Caco-2 (cell line): ENCODE results near the gene CSF2RB. TPM values are rescaled to one million over a fixed set of nuclear protein-coding genes. Genes with fewer than 3 reads are reported as not detected.

Source experiments
- BruUV-seq: library from RNA; stranded (reverse); fragments of 400-500 nt; replicated peaks from 2 replicates; lab custom pipeline; 2021; lab: Mats Ljungman, UMichigan
- CTCF ChIA-PET: fragments of 300-600 bp; sonication (Branson Sonifier 250); formaldehyde crosslinking; loops from one replicate; lab custom pipeline; 2022; ENCODE audit warnings: antibody characterized with exemption; lab: Charles Lee
- POLR2A ChIA-PET: fragments of 300-600 bp; sonication (Branson Sonifier 250); formaldehyde crosslinking; loops from one replicate; lab custom pipeline; 2022; ENCODE audit warnings: antibody characterized with exemption; lab: Charles Lee
- DNase-seq, 2 experiments: peaks; one replicate each; pipeline versions ENCODE4 v3.0.0 to v3.0.0-alpha.2; 2020 to 2022
- H3K27me3 ChIP-seq: replicated peaks from 2 replicates; pipeline ENCODE4 v1.6.0; 2011; ENCODE audit warnings: low read length; ENCODE audit not compliant: control insufficient read depth, insufficient read depth
- H3K36me3 ChIP-seq: 2 replicates; pipeline ENCODE4 v1.5.1; 2011; ENCODE audit warnings: low read length; ENCODE audit not compliant: control insufficient read depth, insufficient read depth
- H3K4me1 ChIP-seq: fragments of 250-450 bp; sonication (Bioruptor Pico); 2 replicates; pipeline ENCODE4 v1.5.1; 2020; ENCODE audit warnings: mild to moderate bottlenecking
- H3K4me3 ChIP-seq: 2 replicates; pipeline ENCODE4 v1.5.1; 2011; ENCODE audit warnings: low read depth, mild to moderate bottlenecking, control low read depth, low read length
- H3K9me3 ChIP-seq: fragments of 250-450 bp; sonication (Bioruptor Pico); 2 replicates; pipeline ENCODE4 v1.5.1; 2020; ENCODE audit warnings: mild to moderate bottlenecking, moderate library complexity
- H3K27ac Mint-ChIP-seq: one replicate; pipeline ENCODE4 v1.8.0; 2022; ENCODE audit warnings: mixed read lengths; ENCODE audit not compliant: unreplicated experiment
- H3K27me3 Mint-ChIP-seq: one replicate; pipeline ENCODE4 v1.8.0; 2022; ENCODE audit warnings: mixed read lengths; ENCODE audit not compliant: insufficient read depth, unreplicated experiment
- H3K36me3 Mint-ChIP-seq: one replicate; pipeline ENCODE4 v1.8.0; 2022; ENCODE audit warnings: mild to moderate bottlenecking, mixed read lengths; ENCODE audit not compliant: insufficient read depth, unreplicated experiment
- H3K4me1 Mint-ChIP-seq: one replicate; pipeline ENCODE4 v1.8.0; 2022; ENCODE audit warnings: low read depth, mixed read lengths; ENCODE audit not compliant: unreplicated experiment
- H3K4me3 Mint-ChIP-seq: one replicate; pipeline ENCODE4 v1.8.0; 2022; ENCODE audit warnings: mild to moderate bottlenecking, moderate library complexity, mixed read lengths; ENCODE audit not compliant: unreplicated experiment
- H3K9me3 Mint-ChIP-seq: one replicate; pipeline ENCODE4 v1.8.0; 2022; ENCODE audit warnings: mixed read lengths; ENCODE audit not compliant: unreplicated experiment
- CTCF ChIP-seq, 2 experiments: fragments of 200-600 bp in 1 of 2; IDR thresholded peaks; 1 replicate in 1 of 2; 2 replicates in 1 of 2; pipeline versions ENCODE4 v1.5.1 to v1.8.0; 2011 to 2022; ENCODE audit warnings: antibody characterized with exemption in 1 of 2, control low read depth in 1 of 2, inconsistent platforms in 1 of 2, low read depth in 1 of 2, low read length in 1 of 2, mild to moderate bottlenecking in 1 of 2, moderate library complexity in 1 of 2; ENCODE audit not compliant: insufficient read depth in 1 of 2, severe bottlenecking in 1 of 2, unreplicated experiment in 1 of 2
- intact Hi-C: fragments of 100-400 bp; cut with micrococcal nuclease; formaldehyde crosslinking; loops from one replicate; pipeline ENCODE4 v1.10.0; 2022; ENCODE audit not compliant: unreplicated experiment
- total RNA-seq: library from RNA; stranded (reverse); gene quantifications from 2 replicates; pipeline ENCODE4 v1.2.3, GENCODE V29; 2022

The CSF2RB gene
- total RNA-seq, 1 experiment from 2014 or later = not detected

DNA sequence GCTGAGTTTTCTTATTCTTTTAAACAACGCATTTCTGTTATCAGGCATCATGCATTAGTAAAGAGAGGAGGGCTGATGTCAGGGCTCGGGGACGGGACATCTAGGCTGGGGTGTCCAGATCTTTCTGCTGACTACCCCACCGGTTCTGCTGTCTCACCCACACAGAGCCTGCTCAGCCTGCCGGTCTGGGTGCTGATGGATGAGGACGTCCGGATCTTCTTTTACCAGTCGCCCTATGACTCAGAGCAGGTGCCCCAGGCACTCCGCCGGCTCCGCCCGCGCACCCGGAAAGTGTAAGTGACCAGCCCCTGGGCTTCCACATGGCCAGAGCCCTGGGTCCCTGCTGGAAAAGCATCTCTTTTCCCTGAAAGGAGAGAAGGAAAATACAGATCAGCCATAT, 43.2 kb upstream of the CSF2RB start:
- Mint-ChIP-seq H3K4me3 (no peak overlapping the region), H3K27ac (no peak overlapping the region)

DNA sequence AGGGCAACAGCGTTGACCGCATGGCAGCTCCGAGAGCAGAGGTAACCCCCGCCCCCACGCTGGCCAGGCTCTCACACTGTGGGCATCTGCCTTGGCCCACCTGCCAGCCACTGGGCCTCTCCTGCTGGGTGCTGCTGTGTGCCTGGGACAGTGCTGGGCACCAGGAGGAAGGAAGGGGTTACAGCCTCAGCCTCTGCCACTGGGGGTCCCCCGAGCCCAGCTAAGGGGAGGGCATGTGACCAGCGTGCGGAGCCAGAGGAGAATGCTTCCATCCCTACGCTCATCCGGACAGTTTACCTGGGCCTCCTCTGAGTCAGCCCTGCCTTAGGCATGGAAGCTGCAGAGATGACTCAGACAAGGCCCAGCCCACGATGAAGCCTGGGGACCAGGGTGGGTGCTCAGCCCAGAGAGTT, 41.8 kb upstream of the CSF2RB start:
- Histone ChIP-seq H3K4me1 (no peaks in the 10 kb centered on the region), H3K9me3 (no peaks in the 10 kb centered on the region), H3K4me3 (no peak overlapping the region), H3K36me3 (no peaks in the 10 kb centered on the region), H3K27me3 (no peaks in the 10 kb centered on the region)
- H3K4me3 Mint-ChIP-seq = no peak overlapping the region
- BruUV-seq = no TSS peak
- intact Hi-C loops = no loop called here
- H3K27me3 Mint-ChIP-seq = peaks cover 7% of the 10 kb centered on the region
- ChIA-PET CTCF (no interaction called here), POLR2A (no interaction called here)
- peaks cover 17% of the 10 kb centered on the region for H3K9me3 Mint-ChIP-seq
- no peaks in the 10 kb centered on the region for H3K4me1 Mint-ChIP-seq
- peaks cover 7% of the 10 kb centered on the region for H3K36me3 Mint-ChIP-seq
- no peak for DNase-seq
- no peak for TF ChIP-seq CTCF (IDR thresholded peaks at IDR 0.05; ENCODE audit: insufficient read depth in 1 of 2, low read depth in 1 of 2, low read length in 1 of 2, severe bottlenecking in 1 of 2, unreplicated experiment in 1 of 2)
- H3K27ac Mint-ChIP-seq = no peak overlapping the region

More for the DNA sequence above, 43.2 kb upstream of the CSF2RB start:
- H3K27me3 ChIP-seq = no peaks in the 10 kb centered on the region
- no peak overlapping the region for H3K4me3 ChIP-seq
- Mint-ChIP-seq H3K27me3 (peaks cover 15% of the 10 kb centered on the region), H3K9me3 (peaks cover 17% of the 10 kb centered on the region), H3K36me3 (peaks cover 7% of the 10 kb centered on the region), H3K4me1 (no peaks in the 10 kb centered on the region)
- H3K9me3 ChIP-seq = no peaks in the 10 kb centered on the region
- DNase-seq = no peak
- TF ChIP-seq CTCF (IDR thresholded peaks at IDR 0.05; ENCODE audit: insufficient read depth in 1 of 2, low read depth in 1 of 2, low read length in 1 of 2, severe bottlenecking in 1 of 2, unreplicated experiment in 1 of 2) = no peak
- BruUV-seq = no TSS peak
- no peaks in the 10 kb centered on the region for H3K4me1 ChIP-seq
- CTCF ChIA-PET = no interaction called here
- intact Hi-C loops = no loop called here
- H3K36me3 ChIP-seq = no peaks in the 10 kb centered on the region
- POLR2A ChIA-PET = no interaction called here

DNA sequence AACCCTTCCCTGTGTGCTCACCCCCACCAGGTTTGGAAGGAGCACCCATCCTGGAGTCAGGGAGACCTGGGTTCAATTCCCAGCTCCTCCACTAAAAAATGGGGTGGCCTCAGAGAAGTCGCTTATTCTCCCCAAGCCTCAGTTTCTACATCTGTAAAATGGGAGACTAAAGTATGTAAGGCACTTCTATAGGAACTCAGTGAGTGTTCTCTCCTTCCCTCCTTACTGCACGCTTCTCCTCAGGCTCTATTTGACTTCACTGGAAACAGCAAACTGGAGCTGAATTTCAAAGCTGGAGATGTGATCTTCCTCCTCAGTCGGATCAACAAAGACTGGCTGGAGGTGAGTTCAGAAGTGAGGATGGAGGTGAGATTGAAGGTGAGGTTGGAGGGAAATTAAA, 41.3 kb upstream of the CSF2RB start:
- H3K9me3 Mint-ChIP-seq = peaks cover 17% of the 10 kb centered on the region
- POLR2A ChIA-PET = no interaction called here
- BruUV-seq = no TSS peak
- no peaks in the 10 kb centered on the region for H3K9me3 ChIP-seq
- CTCF ChIA-PET = no interaction called here
- peaks cover 7% of the 10 kb centered on the region for H3K36me3 Mint-ChIP-seq
- no peak for TF ChIP-seq CTCF (IDR thresholded peaks at IDR 0.05; ENCODE audit: insufficient read depth in 1 of 2, low read depth in 1 of 2, low read length in 1 of 2, severe bottlenecking in 1 of 2, unreplicated experiment in 1 of 2)
- no peaks in the 10 kb centered on the region for H3K36me3 ChIP-seq
- DNase-seq = no peak
- H3K27me3 ChIP-seq = no peaks in the 10 kb centered on the region
- no peak overlapping the region for H3K4me3 ChIP-seq
- no peaks in the 10 kb centered on the region for H3K4me1 ChIP-seq
- H3K4me3 Mint-ChIP-seq = no peak overlapping the region
- intact Hi-C loops = no loop called here
- peaks cover 7% of the 10 kb centered on the region for H3K27me3 Mint-ChIP-seq
- no peaks in the 10 kb centered on the region for H3K4me1 Mint-ChIP-seq
- no peak overlapping the region for H3K27ac Mint-ChIP-seq
